SK-N-SH (cell line): Measurements from ENCODE around the gene SFTPB. TPM values are rescaled to one million over a fixed set of nuclear protein-coding genes. Genes with fewer than 3 reads are reported as not detected.
"Not testable (repeated sequence)": the region's sequence is repeated elsewhere in the genome, so short reads cannot be mapped to it uniquely, and the experiment has no call there.

ENCODE experiments used
- CTCF ChIA-PET: fragments of 300-600, 350-600 bp; formaldehyde crosslinking; extraction: SDS; loops from one replicate; lab custom pipeline; 2021; lab: Yijun Ruan, JAX
- POLR2A ChIA-PET: fragments of 350-600 bp; sonication (Branson Sonifier 250); formaldehyde crosslinking; extraction: SDS; loops from one replicate; lab custom pipeline; 2020; ENCODE audit warnings: antibody characterized with exemption, inconsistent platforms; lab: Yijun Ruan, JAX
- DNase-seq: peaks from one replicate; pipeline ENCODE4 v3.0.0; 2012
- H2AFZ ChIP-seq: fragments of 200-600 bp; sonication (generic); 2 replicates; pipeline ENCODE4 v1.8.1; 2016; ENCODE audit warnings: antibody characterized with exemption, mild to moderate bottlenecking, low read depth
- H3F3A ChIP-seq: fragments of 200-600 bp; sonication (generic); replicated peaks from 2 replicates; pipeline ENCODE3; 2016; ENCODE audit warnings: antibody characterized with exemption, mild to moderate bottlenecking; ENCODE audit not compliant: insufficient read depth
- H3K27ac ChIP-seq, 2 experiments: fragments of 200-500 bp in 1 of 2; fragments of 200-600 bp in 1 of 2; sonication (Bioruptor generic) in 1 of 2; sonication (generic), shearing (Covaris generic) in 1 of 2; 2 replicates each; pipeline versions ENCODE4 v1.5.1 to v1.6.1; 2014 to 2016; ENCODE audit warnings: low read depth in 2 of 2, inconsistent platforms in 1 of 2, low read length in 1 of 2, mild to moderate bottlenecking in 1 of 2, mixed read lengths in 1 of 2
- H3K27me3 ChIP-seq: fragments of 200-600 bp; sonication (generic), shearing (Covaris generic); 2 replicates; pipeline ENCODE4 v1.6.1; 2016; ENCODE audit warnings: mixed run types; ENCODE audit not compliant: insufficient read depth
- H3K36me3 ChIP-seq, 2 experiments: fragments of 200-500 bp in 1 of 2; fragments of 200-600 bp in 1 of 2; sonication (Bioruptor generic) in 1 of 2; sonication (generic) in 1 of 2; replicated peaks in 1 of 2; 2 replicates each; pipeline versions ENCODE3 to v1.5.1; 2014 to 2016; ENCODE audit warnings: low read length in 1 of 2, mild to moderate bottlenecking in 1 of 2; ENCODE audit not compliant: insufficient read depth in 2 of 2, control insufficient read depth in 1 of 2
- H3K4me1 ChIP-seq, 2 experiments: fragments of 200-500 bp in 1 of 2; fragments of 200-600 bp in 1 of 2; sonication (Bioruptor generic) in 1 of 2; sonication (generic), shearing (Covaris generic) in 1 of 2; 2 replicates each; pipeline versions ENCODE4 v1.5.1 to v1.6.1; 2014 to 2016; ENCODE audit warnings: low read depth in 1 of 2, low read length in 1 of 2, mixed run types in 1 of 2; ENCODE audit not compliant: insufficient read depth in 2 of 2, control insufficient read depth in 1 of 2
- H3K4me2 ChIP-seq: fragments of 200-600 bp; sonication (generic), shearing (Covaris generic); 2 replicates; pipeline ENCODE4 v1.6.1; 2017; ENCODE audit warnings: mixed run types
- H3K4me3 ChIP-seq, 2 experiments: fragments of 200-500 bp in 1 of 2; fragments of 200-600 bp in 1 of 2; sonication (Bioruptor generic) in 1 of 2; sonication (generic), shearing (Covaris generic) in 1 of 2; 2 replicates each; pipeline versions ENCODE4 v1.5.1 to v1.8.1; 2014 to 2016; ENCODE audit warnings: low read depth in 2 of 2, inconsistent platforms in 1 of 2, low read length in 1 of 2, mild to moderate bottlenecking in 1 of 2, mixed read lengths in 1 of 2, moderate library complexity in 1 of 2
- H3K79me2 ChIP-seq: fragments of 200-600 bp; sonication (generic); 2 replicates; pipeline ENCODE4 v1.8.1; 2017; ENCODE audit warnings: mild to moderate bottlenecking; ENCODE audit not compliant: insufficient read depth
- H3K9ac ChIP-seq: fragments of 200-600 bp; sonication (generic); 2 replicates; pipeline ENCODE4 v1.6.1; 2017; ENCODE audit warnings: mixed run types
- H3K9me2 ChIP-seq: fragments of 200-600 bp; sonication (generic); 2 replicates; pipeline ENCODE4 v1.6.1; 2017; ENCODE audit warnings: mixed run types
- H3K9me3 ChIP-seq: fragments of 200-600 bp; sonication (generic); 2 replicates; pipeline ENCODE4 v1.6.1; 2017; ENCODE audit warnings: mixed run types, mild to moderate bottlenecking, moderate library complexity
- H4K20me1 ChIP-seq: fragments of 200-600 bp; sonication (generic); 2 replicates; pipeline ENCODE4 v1.6.1; 2017; ENCODE audit warnings: mild to moderate bottlenecking, mixed run types; ENCODE audit not compliant: insufficient read depth
- ELF1 ChIP-seq: IDR thresholded peaks from 2 replicates; pipeline ENCODE4 v1.4.0; 2012
- EZH2phosphoT487 ChIP-seq: fragments of 200-600 bp; sonication (generic); IDR thresholded peaks from 2 replicates; pipeline ENCODE4 v1.6.1; 2017; ENCODE audit warnings: low read depth, mixed run types, mild to moderate bottlenecking, antibody characterized with exemption, moderate library complexity, borderline replicate concordance
- GATA2 ChIP-seq: sonication (generic); formaldehyde crosslinking; IDR thresholded peaks from 2 replicates; pipeline ENCODE4 v1.5.0; 2020; ENCODE audit warnings: mild to moderate bottlenecking, missing genetic modification reagents
- MAX ChIP-seq: IDR thresholded peaks from 2 replicates; pipeline ENCODE4 v1.4.0; 2012; ENCODE audit warnings: low read depth
- MEF2A ChIP-seq: IDR thresholded peaks from 2 replicates; pipeline ENCODE4 v1.4.0; 2012; ENCODE audit warnings: low read depth, borderline replicate concordance
- NFIC ChIP-seq: IDR thresholded peaks from 2 replicates; pipeline ENCODE4 v1.4.0; 2012; ENCODE audit warnings: borderline replicate concordance
- NRF1 ChIP-seq: IDR thresholded peaks from 2 replicates; pipeline ENCODE4 v1.6.1; 2012; ENCODE audit warnings: low read depth, mild to moderate bottlenecking, low read length
- RCOR1 ChIP-seq: fragments of 150-350 bp; IDR thresholded peaks from 2 replicates; pipeline ENCODE4 v1.6.1; 2017; ENCODE audit warnings: antibody characterized with exemption, low read length
- SIN3A ChIP-seq: IDR thresholded peaks from 2 replicates; pipeline ENCODE4 v1.6.1; 2012; ENCODE audit warnings: low read depth, mild to moderate bottlenecking, low read length, moderate library complexity, borderline replicate concordance
- TAF1 ChIP-seq: IDR thresholded peaks from 2 replicates; pipeline ENCODE4 v1.6.1; 2012; ENCODE audit warnings: low read depth, mild to moderate bottlenecking, low read length, moderate library complexity, borderline replicate concordance
- WGBS: methylation state at CpG from one replicate; pipeline ENCODE4 v1.1.6; 2017; ENCODE audit warnings: low lambda C conversion rate; 5-methylcytosine and 5-hydroxymethylcytosine counted together
- polyA plus RNA-seq, 3 experiments: library from polyadenylated mRNA; depleted of rRNA; stranded (reverse); fragments of >200 nt; gene quantifications; 2 replicates each; pipeline ENCODE4 v1.2.3, GENCODE V29; 2012
- TF ChIP-seq, protein P1 (sequence below): IDR thresholded peaks from 2 replicates; pipeline ENCODE4 v1.4.0; 2012; ENCODE audit warnings: low read depth, borderline replicate concordance
- TF ChIP-seq, protein P2 (sequence below): fragments of 150-350 bp; IDR thresholded peaks from 2 replicates; pipeline ENCODE4 v1.6.1; 2016; ENCODE audit warnings: mild to moderate bottlenecking, low read depth, low read length

Gene SFTPB
- polyA plus RNA-seq, 1 of the 3 experiments (the other 2 are of a cell fraction): not detected

DNA sequence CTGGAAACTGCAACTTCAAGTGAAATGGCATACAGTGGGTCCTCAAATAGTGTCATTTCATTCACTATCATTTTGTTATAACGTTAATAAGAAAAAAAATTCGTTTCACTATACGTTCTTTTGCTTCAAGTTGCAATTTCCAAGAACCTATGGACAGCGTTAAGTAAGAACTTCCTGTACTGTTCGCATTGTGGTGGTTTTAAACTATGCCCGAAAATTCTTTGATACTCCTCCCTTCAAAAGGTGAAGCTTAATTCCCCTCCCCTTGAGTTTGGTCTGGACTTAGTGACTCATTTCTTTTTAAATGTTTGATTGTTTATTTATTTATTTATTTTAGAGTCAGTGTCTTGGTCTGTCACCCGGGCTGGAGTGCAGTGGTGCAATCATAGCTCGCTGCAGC, 46.8 kb upstream of the SFTPB start:
- H4K20me1 ChIP-seq: no peaks in the 10 kb centered on the region
- ChIA-PET CTCF (interaction anchor here (1.6 to 8.6 kb wide), 4 partner anchors 8 to 100 kb away, joined by 4 to 101 read pairs (median 37); no protein-coding TSS in a partner anchor), POLR2A (no interaction called here)
- DNase-seq: no peak
- H3K4me1 ChIP-seq: peaks cover 12 to 30% of the 10 kb centered on the region in 2 experiments; a peak in 3 of 4 replicates
- H3K9ac ChIP-seq: no peak overlapping the region
- TF ChIP-seq MAX: no peak
- TF ChIP-seq, protein P1, sequence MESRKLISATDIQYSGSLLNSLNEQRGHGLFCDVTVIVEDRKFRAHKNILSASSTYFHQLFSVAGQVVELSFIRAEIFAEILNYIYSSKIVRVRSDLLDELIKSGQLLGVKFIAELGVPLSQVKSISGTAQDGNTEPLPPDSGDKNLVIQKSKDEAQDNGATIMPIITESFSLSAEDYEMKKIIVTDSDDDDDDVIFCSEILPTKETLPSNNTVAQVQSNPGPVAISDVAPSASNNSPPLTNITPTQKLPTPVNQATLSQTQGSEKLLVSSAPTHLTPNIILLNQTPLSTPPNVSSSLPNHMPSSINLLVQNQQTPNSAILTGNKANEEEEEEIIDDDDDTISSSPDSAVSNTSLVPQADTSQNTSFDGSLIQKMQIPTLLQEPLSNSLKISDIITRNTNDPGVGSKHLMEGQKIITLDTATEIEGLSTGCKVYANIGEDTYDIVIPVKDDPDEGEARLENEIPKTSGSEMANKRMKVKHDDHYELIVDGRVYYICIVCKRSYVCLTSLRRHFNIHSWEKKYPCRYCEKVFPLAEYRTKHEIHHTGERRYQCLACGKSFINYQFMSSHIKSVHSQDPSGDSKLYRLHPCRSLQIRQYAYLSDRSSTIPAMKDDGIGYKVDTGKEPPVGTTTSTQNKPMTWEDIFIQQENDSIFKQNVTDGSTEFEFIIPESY: no peak
- TF ChIP-seq TAF1: no peak
- no peak for TF ChIP-seq SIN3A
- TF ChIP-seq NRF1: no peak
- no peak for TF ChIP-seq EZH2phosphoT487
- no peak for TF ChIP-seq GATA2 (CRISPR knock-in tag)
- TF ChIP-seq NFIC: no peak
- TF ChIP-seq ELF1: no peak
- TF ChIP-seq MEF2A: no peak
- TF ChIP-seq, protein P2, sequence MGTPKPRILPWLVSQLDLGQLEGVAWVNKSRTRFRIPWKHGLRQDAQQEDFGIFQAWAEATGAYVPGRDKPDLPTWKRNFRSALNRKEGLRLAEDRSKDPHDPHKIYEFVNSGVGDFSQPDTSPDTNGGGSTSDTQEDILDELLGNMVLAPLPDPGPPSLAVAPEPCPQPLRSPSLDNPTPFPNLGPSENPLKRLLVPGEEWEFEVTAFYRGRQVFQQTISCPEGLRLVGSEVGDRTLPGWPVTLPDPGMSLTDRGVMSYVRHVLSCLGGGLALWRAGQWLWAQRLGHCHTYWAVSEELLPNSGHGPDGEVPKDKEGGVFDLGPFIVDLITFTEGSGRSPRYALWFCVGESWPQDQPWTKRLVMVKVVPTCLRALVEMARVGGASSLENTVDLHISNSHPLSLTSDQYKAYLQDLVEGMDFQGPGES: no peak
- TF ChIP-seq RCOR1: no peak
- 84% methylated on average over 8 of the region's 8 CpGs for WGBS
- no peak overlapping the region for H2AFZ ChIP-seq
- H3K36me3 ChIP-seq: no peaks in the 10 kb centered on the region
- H3K9me3 ChIP-seq: no peaks in the 10 kb centered on the region
- H3K9me2 ChIP-seq: no peaks in the 10 kb centered on the region
- H3K4me3 ChIP-seq: no peak overlapping the region
- no peak overlapping the region for H3K4me2 ChIP-seq
- no peaks in the 10 kb centered on the region for H3K27me3 ChIP-seq
- H3K79me2 ChIP-seq: no peaks in the 10 kb centered on the region
- peaks cover 9% of the 10 kb centered on the region for H3F3A ChIP-seq
- no peak overlapping the region for H3K27ac ChIP-seq

- H3K9ac ChIP-seq, H3K4me2 ChIP-seq, H3K9me3 ChIP-seq, H2AFZ ChIP-seq, POLR2A ChIA-PET, H3K79me2 ChIP-seq, H3K27ac ChIP-seq, H3K27me3 ChIP-seq, DNase-seq, H3K9me2 ChIP-seq, H3K4me3 ChIP-seq, H4K20me1 ChIP-seq, H3K36me3 ChIP-seq, H3F3A ChIP-seq: not testable (repeated sequence)
- CTCF ChIA-PET: interaction anchor here (1.2 to 8.6 kb wide), 7 partner anchors 7 to 102 kb away, joined by 4 to 101 read pairs (median 13); no protein-coding TSS in a partner anchor
- WGBS: 80% methylated on average over 7 of the region's 7 CpGs
- peaks cover 12 to 26% of the 10 kb centered on the region in 2 experiments; a peak in 3 of 4 replicates for H3K4me1 ChIP-seq
These were observed 46.4 kb upstream of the SFTPB start for GRCh38 chr2:85714421-85714820.
